ENCODE measurements around the gene UBA1.

UBA1 gene

GRCh38 chrX:47239199-47239598, 45.6 kb downstream of the UBA1 start:
- TF ChIP-seq FOXP2 (optimal IDR thresholded peaks at IDR 0.05; ENCODE audit: control extremely low read depth, extremely low read length, insufficient read depth) (no peak), POLR2AphosphoS5 (IDR thresholded peaks at IDR 0.05; ENCODE audit: borderline replicate concordance, low read depth, low read length) (no peak), EZH2 (IDR thresholded peaks at IDR 0.05) (no peak)
- H3K27ac ChIP-seq, result no peak overlapping the region
- H3K4me3 ChIP-seq, result no peak overlapping the region
- H3K36me3 ChIP-seq (ENCODE audit: insufficient read depth, low read length), result peaks cover 45% of the 10 kb centered on the region; the same call in 1 of the 2 replicates
- H3K9me3 ChIP-seq (ENCODE audit: low read depth, low read length), result no peaks in the 10 kb centered on the region
- no peak for DNase-seq (ENCODE audit: low read depth, low spot score)
- H3K9ac ChIP-seq (ENCODE audit: insufficient read length), result no peak overlapping the region

GRCh38 chrX:47239898-47240545, 46.4 kb downstream of the UBA1 start:
- Histone ChIP-seq H3K36me3 (ENCODE audit: insufficient read depth, low read length) (peaks cover 45% of the 10 kb centered on the region; the same call in 1 of the 2 replicates), H3K9me3 (ENCODE audit: low read depth, low read length) (no peaks in the 10 kb centered on the region), H3K27ac (no peak overlapping the region), H3K9ac (ENCODE audit: insufficient read length) (no peak overlapping the region), H3K4me3 (no peak overlapping the region)
- TF ChIP-seq EZH2 (IDR thresholded peaks at IDR 0.05), result no peak
- no peak for TF ChIP-seq FOXP2 (optimal IDR thresholded peaks at IDR 0.05; ENCODE audit: control extremely low read depth, extremely low read length, insufficient read depth)
- no peak for TF ChIP-seq POLR2AphosphoS5 (IDR thresholded peaks at IDR 0.05; ENCODE audit: borderline replicate concordance, low read depth, low read length)
- DNase-seq (ENCODE audit: low read depth, low spot score), result no peak

GRCh38 chrX:47240619-47241018, 47.0 kb downstream of the UBA1 start:
- no peak for DNase-seq (ENCODE audit: low read depth, low spot score)
- TF ChIP-seq FOXP2 (optimal IDR thresholded peaks at IDR 0.05; ENCODE audit: control extremely low read depth, extremely low read length, insufficient read depth), result no peak
- TF ChIP-seq EZH2 (IDR thresholded peaks at IDR 0.05), result no peak
- TF ChIP-seq POLR2AphosphoS5 (IDR thresholded peaks at IDR 0.05; ENCODE audit: borderline replicate concordance, low read depth, low read length), result no peak
- no peaks in the 10 kb centered on the region for H3K9me3 ChIP-seq (ENCODE audit: low read depth, low read length)
- no peak overlapping the region for H3K9ac ChIP-seq (ENCODE audit: insufficient read length)
- H3K36me3 ChIP-seq (ENCODE audit: insufficient read depth, low read length), result peaks cover 48% of the 10 kb centered on the region; the same call in 1 of the 2 replicates
- H3K27ac ChIP-seq, result no peak overlapping the region
- no peak overlapping the region for H3K4me3 ChIP-seq

- H3K4me3 ChIP-seq, result no peak overlapping the region
- peaks cover 55% of the 10 kb centered on the region; the same call in 1 of the 2 replicates for H3K36me3 ChIP-seq (ENCODE audit: insufficient read depth, low read length)
- no peak overlapping the region for H3K27ac ChIP-seq
- no peak for DNase-seq (ENCODE audit: low read depth, low spot score)
- no peaks in the 10 kb centered on the region for H3K9me3 ChIP-seq (ENCODE audit: low read depth, low read length)
- H3K9ac ChIP-seq (ENCODE audit: insufficient read length), result no peak overlapping the region
- no peak for TF ChIP-seq POLR2AphosphoS5 (IDR thresholded peaks at IDR 0.05; ENCODE audit: borderline replicate concordance, low read depth, low read length)
- no peak for TF ChIP-seq FOXP2 (optimal IDR thresholded peaks at IDR 0.05; ENCODE audit: control extremely low read depth, extremely low read length, insufficient read depth)
- TF ChIP-seq EZH2 (IDR thresholded peaks at IDR 0.05), result no peak
These were observed 47.8 kb downstream of the UBA1 start for GRCh38 chrX:47241201-47242011.

DNA sequence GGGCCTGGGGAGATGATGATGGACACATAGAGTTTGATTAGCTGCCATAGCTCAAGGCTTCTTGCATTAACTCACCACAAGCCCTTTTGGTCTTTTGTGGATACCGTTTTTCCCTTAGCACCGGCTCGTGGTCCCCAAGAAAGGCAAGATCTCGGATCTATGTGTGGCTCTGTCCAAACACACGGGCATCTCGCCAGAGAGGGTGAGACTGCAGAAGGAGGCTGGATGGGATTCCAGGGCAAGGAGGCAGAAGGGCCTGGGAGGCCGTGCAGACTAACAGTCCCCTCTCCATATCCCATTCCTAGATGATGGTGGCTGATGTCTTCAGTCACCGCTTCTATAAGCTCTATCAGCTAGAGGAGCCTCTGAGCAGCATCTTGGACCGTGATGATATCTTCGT, 48.7 kb downstream of the UBA1 start:
- Histone ChIP-seq H3K9ac (ENCODE audit: insufficient read length) (no peak overlapping the region), H3K4me3 (no peak overlapping the region), H3K9me3 (ENCODE audit: low read depth, low read length) (no peaks in the 10 kb centered on the region), H3K27ac (no peak overlapping the region), H3K36me3 (ENCODE audit: insufficient read depth, low read length) (peaks cover 55% of the 10 kb centered on the region; the same call in 1 of the 2 replicates)
- DNase-seq (ENCODE audit: low read depth, low spot score), result no peak
- TF ChIP-seq POLR2AphosphoS5 (IDR thresholded peaks at IDR 0.05; ENCODE audit: borderline replicate concordance, low read depth, low read length) (no peak), EZH2 (IDR thresholded peaks at IDR 0.05) (no peak), FOXP2 (optimal IDR thresholded peaks at IDR 0.05; ENCODE audit: control extremely low read depth, extremely low read length, insufficient read depth) (no peak)

DNA sequence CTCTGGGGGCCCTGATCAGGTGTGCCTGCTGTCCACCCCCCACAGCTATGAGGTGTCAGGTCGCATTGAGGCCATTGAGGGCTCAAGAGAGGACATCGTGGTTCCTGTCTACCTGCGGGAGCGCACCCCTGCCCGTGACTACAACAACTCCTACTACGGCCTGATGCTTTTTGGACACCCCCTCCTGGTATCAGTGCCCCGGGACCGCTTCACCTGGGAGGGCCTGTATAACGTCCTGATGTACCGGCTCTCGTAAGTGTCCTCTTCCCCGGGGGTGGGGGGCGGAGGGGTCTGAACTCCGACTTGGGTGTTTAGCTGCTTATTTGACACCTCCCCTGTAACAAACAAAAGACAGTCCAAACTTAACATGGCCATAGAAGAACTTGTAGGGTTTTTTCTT, 49.7 kb downstream of the UBA1 start:
- no peak overlapping the region for H3K4me3 ChIP-seq
- H3K36me3 ChIP-seq (ENCODE audit: insufficient read depth, low read length), result peaks cover 55% of the 10 kb centered on the region; the same call in 1 of the 2 replicates
- no peaks in the 10 kb centered on the region for H3K9me3 ChIP-seq (ENCODE audit: low read depth, low read length)
- no peak for DNase-seq (ENCODE audit: low read depth, low spot score)
- TF ChIP-seq POLR2AphosphoS5 (IDR thresholded peaks at IDR 0.05; ENCODE audit: borderline replicate concordance, low read depth, low read length) (no peak), EZH2 (IDR thresholded peaks at IDR 0.05) (no peak), FOXP2 (optimal IDR thresholded peaks at IDR 0.05; ENCODE audit: control extremely low read depth, extremely low read length, insufficient read depth) (no peak)
- no peak overlapping the region for H3K9ac ChIP-seq (ENCODE audit: insufficient read length)
- no peak overlapping the region for H3K27ac ChIP-seq

DNA sequence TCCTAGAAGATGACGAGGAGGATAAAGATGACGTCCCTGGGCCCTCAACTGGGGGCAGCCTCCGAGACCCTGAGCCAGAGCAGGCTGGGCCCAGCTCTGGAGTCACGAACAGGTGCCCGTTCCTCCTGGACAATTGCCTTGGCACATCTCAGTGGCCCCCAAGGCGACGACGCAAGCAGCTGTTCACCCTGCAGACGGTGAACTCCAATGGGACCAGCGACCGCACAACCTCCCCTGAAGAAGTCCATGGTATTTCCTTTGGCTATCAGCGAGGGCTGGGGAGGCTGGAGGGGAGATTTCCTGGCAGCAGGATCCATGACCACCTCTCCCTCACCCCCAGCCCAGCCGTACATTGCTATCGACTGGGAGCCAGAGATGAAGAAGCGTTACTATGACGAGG, 51.0 kb downstream of the UBA1 start:
- H3K4me3 ChIP-seq, result no peak overlapping the region
- H3K27ac ChIP-seq, result no peak overlapping the region
- no peaks in the 10 kb centered on the region for H3K9me3 ChIP-seq (ENCODE audit: low read depth, low read length)
- H3K36me3 ChIP-seq (ENCODE audit: insufficient read depth, low read length), result peaks cover 47% of the 10 kb centered on the region; the same call in 1 of the 2 replicates
- no peak overlapping the region for H3K9ac ChIP-seq (ENCODE audit: insufficient read length)
- no peak for DNase-seq (ENCODE audit: low read depth, low spot score)
- TF ChIP-seq EZH2 (IDR thresholded peaks at IDR 0.05), result no peak

DNA sequence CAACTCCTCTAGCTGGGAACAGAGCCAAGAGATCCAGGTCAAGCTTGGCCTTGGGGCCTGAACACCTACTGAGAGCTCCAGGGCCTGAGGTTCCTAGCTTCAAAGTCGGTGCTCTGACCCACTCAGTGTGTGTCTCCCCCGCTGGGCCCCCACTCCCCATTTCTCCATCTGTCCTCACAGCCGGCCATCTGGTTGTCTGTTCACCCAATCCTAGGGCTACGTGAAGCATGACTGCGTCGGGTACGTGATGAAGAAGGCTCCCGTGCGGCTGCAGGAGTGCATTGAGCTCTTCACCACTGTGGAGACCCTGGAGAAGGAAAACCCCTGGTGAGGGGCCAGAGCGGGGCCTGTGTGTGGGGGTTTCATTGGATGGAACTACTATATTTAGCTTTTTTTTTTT, 51.5 kb downstream of the UBA1 start:
- no peak overlapping the region for H3K9ac ChIP-seq (ENCODE audit: insufficient read length)
- peaks cover 42% of the 10 kb centered on the region; the same call in 1 of the 2 replicates for H3K36me3 ChIP-seq (ENCODE audit: insufficient read depth, low read length)

More for the DNA sequence above, 51.5 kb downstream of the UBA1 start:
- TF ChIP-seq EZH2 (IDR thresholded peaks at IDR 0.05) (no peak), POLR2AphosphoS5 (IDR thresholded peaks at IDR 0.05; ENCODE audit: borderline replicate concordance, low read depth, low read length) (no peak), FOXP2 (optimal IDR thresholded peaks at IDR 0.05; ENCODE audit: control extremely low read depth, extremely low read length, insufficient read depth) (no peak)
- Histone ChIP-seq H3K4me3 (no peak overlapping the region), H3K27ac (no peak overlapping the region), H3K9me3 (ENCODE audit: low read depth, low read length) (no peaks in the 10 kb centered on the region)
- DNase-seq (ENCODE audit: low read depth, low spot score), result no peak

Data from SK-N-MC (cell line).